ENCODE results near the gene CHST3.
"Not testable (repeated sequence)": the region's sequence is repeated elsewhere in the genome, so short reads cannot be mapped to it uniquely, and the experiment has no call there.

The CHST3 gene

GRCh38 chr10:72027498-72027897 lies 63.3 kb downstream of the CHST3 start:
- TF ChIP-seq CTCF (IDR thresholded peaks at IDR 0.05; ENCODE audit: low read depth, low read length, missing control alignments), result no peak
- H3K4me3 ChIP-seq (ENCODE audit: low read depth, low read length), result no peak overlapping the region
- no peak for DNase-seq (ENCODE audit: low read depth)

GRCh38 chr10:72029414-72029813 lies 65.2 kb downstream of the CHST3 start:
- TF ChIP-seq CTCF (IDR thresholded peaks at IDR 0.05; ENCODE audit: low read depth, low read length, missing control alignments), result no peak
- H3K4me3 ChIP-seq (ENCODE audit: low read depth, low read length), result no peak overlapping the region
- no peak for DNase-seq (ENCODE audit: low read depth)

- TF ChIP-seq CTCF (IDR thresholded peaks at IDR 0.05; ENCODE audit: low read depth, low read length, missing control alignments), result no peak
- H3K4me3 ChIP-seq (ENCODE audit: low read depth, low read length), result no peak overlapping the region
- DNase-seq (ENCODE audit: low read depth), result no peak
Measured at GRCh38 chr10:72030762-72031543, 66.8 kb downstream of the CHST3 start.

- no peak for TF ChIP-seq CTCF (IDR thresholded peaks at IDR 0.05; ENCODE audit: low read depth, low read length, missing control alignments)
- H3K4me3 ChIP-seq (ENCODE audit: low read depth, low read length), result no peak overlapping the region
- DNase-seq (ENCODE audit: low read depth), result no peak
Measured at GRCh38 chr10:72031706-72032105, 67.5 kb downstream of the CHST3 start.

- DNase-seq (ENCODE audit: low read depth); H3K4me3 ChIP-seq (ENCODE audit: low read depth, low read length): not testable (repeated sequence)
Measured at GRCh38 chr10:72032409-72033162, 68.4 kb downstream of the CHST3 start.

GRCh38 chr10:72034040-72034499 lies 69.9 kb downstream of the CHST3 start:
- no peak overlapping the region for H3K4me3 ChIP-seq (ENCODE audit: low read depth, low read length)
- no peak for DNase-seq (ENCODE audit: low read depth)
- no peak for TF ChIP-seq CTCF (IDR thresholded peaks at IDR 0.05; ENCODE audit: low read depth, low read length, missing control alignments)

- H3K4me3 ChIP-seq (ENCODE audit: low read depth, low read length), result no peak overlapping the region
- DNase-seq (ENCODE audit: low read depth), result no peak
- TF ChIP-seq CTCF (IDR thresholded peaks at IDR 0.05; ENCODE audit: low read depth, low read length, missing control alignments), result no peak
Measured at GRCh38 chr10:72034761-72035160, 70.6 kb downstream of the CHST3 start.
